ENCODE results near the gene ZC3H7A. TPM values are rescaled to one million over a fixed set of nuclear protein-coding genes. Genes with fewer than 3 reads are reported as not detected.
A peak's percentile ranks its signal among the peaks of the same experiment; 100 is the strongest.

Gene ZC3H7A
- total and polyA plus RNA-seq, 2 of the 13 experiments (the other 11 are each of a cell fraction or from before 2014, with no cell fraction given): 29.2 to 36.8 TPM

DNA sequence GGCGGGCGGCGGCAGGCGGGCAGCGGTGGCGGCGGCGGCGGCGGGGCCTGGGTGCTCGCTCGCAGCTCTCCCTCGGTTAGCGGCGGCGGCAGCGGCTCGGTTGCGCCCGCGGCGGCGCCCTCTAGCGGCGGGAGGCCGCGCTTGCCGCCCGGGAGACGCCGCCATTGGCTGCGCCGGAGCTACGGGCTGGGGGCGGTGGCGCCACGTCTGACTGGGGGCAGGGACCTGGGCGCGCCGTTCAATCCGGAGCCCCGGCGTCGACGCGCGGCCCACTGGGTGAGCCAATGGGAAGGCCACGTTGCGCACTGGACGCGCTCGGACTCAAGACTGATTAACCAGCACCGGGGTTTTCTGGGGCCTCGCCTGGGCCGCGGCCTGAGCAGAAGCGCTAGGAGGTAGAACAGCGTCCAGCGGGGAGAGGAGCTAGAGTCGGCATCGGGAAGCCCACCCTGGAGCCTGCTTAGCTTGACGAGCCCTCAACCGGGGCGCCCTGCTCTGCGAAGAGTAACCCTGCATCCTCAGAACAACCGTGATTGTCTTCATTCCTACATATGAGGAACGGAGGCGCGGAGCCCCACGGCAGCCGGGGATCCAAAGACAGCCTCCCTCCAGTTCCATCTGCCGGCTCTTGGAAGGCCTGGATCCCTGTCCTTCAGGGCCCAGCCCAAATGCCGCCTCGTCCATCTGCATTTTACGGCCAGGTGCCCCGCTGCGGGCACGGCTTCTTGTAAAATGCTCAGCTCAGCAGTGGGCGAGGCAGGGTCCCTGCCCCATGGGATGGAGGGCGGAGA lies at the start of gene ZC3H7A (continued):
- TF ChIP-seq, protein P1, sequence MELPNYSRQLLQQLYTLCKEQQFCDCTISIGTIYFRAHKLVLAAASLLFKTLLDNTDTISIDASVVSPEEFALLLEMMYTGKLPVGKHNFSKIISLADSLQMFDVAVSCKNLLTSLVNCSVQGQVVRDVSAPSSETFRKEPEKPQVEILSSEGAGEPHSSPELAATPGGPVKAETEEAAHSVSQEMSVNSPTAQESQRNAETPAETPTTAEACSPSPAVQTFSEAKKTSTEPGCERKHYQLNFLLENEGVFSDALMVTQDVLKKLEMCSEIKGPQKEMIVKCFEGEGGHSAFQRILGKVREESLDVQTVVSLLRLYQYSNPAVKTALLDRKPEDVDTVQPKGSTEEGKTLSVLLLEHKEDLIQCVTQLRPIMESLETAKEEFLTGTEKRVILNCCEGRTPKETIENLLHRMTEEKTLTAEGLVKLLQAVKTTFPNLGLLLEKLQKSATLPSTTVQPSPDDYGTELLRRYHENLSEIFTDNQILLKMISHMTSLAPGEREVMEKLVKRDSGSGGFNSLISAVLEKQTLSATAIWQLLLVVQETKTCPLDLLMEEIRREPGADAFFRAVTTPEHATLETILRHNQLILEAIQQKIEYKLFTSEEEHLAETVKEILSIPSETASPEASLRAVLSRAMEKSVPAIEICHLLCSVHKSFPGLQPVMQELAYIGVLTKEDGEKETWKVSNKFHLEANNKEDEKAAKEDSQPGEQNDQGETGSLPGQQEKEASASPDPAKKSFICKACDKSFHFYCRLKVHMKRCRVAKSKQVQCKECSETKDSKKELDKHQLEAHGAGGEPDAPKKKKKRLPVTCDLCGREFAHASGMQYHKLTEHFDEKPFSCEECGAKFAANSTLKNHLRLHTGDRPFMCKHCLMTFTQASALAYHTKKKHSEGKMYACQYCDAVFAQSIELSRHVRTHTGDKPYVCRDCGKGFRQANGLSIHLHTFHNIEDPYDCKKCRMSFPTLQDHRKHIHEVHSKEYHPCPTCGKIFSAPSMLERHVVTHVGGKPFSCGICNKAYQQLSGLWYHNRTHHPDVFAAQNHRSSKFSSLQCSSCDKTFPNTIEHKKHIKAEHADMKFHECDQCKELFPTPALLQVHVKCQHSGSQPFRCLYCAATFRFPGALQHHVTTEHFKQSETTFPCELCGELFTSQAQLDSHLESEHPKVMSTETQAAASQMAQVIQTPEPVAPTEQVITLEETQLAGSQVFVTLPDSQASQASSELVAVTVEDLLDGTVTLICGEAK (IDR thresholded peaks at IDR 0.05): no peak
- TF ChIP-seq, protein P1 (CRISPR knock-in tag; IDR thresholded peaks at IDR 0.05): peak; percentile 84
- peak; percentile 55; the same call in 1 of the 2 replicates for TF ChIP-seq RARA (CRISPR knock-in tag; IDR thresholded peaks at IDR 0.05)
- peak; percentile 91 for TF ChIP-seq E2F1 (CRISPR knock-in tag; IDR thresholded peaks at IDR 0.05)
- peak; percentile 93; the same call in 1 of the 2 replicates for TF ChIP-seq ZSCAN21 (CRISPR knock-in tag; IDR thresholded peaks at IDR 0.05; ENCODE audit: borderline replicate concordance)
- TF ChIP-seq CCDC6 (CRISPR knock-in tag; IDR thresholded peaks at IDR 0.05): peak; percentile 70; the same call in 1 of the 2 replicates
- no peak for TF ChIP-seq CCAR2 (optimal IDR thresholded peaks at IDR 0.05; ENCODE audit: low read depth, low read length)
- TF ChIP-seq SOX13 (IDR thresholded peaks at IDR 0.05): peak; percentile 60; the same call in 1 of the 2 replicates
- TF ChIP-seq SOX13 (CRISPR knock-in tag; conservative IDR thresholded peaks at IDR 0.05 in 1 of 2, IDR thresholded peaks at IDR 0.05 in 1 of 2): peak in 1 of 2 experiments; percentile 44; a peak in 1 of 4 replicates
- peak; percentile 94 for TF ChIP-seq JARID2 (CRISPR knock-in tag; IDR thresholded peaks at IDR 0.05; ENCODE audit: insufficient replicate concordance)
- TF ChIP-seq ZNF263 (CRISPR knock-in tag; IDR thresholded peaks at IDR 0.05): peak; percentile 77
- 0 out of 2 replicates have a peak, but pooled peaks have one; percentile 11 for TF ChIP-seq ZNF552 (CRISPR knock-in tag; IDR thresholded peaks at IDR 0.05; ENCODE audit: borderline replicate concordance)
- TF ChIP-seq ZIK1 (CRISPR knock-in tag; IDR thresholded peaks at IDR 0.05; ENCODE audit: borderline replicate concordance, low read depth): peak; percentile 93
- TF ChIP-seq ZNF543 (CRISPR knock-in tag; IDR thresholded peaks at IDR 0.05): peak; percentile 97
- no peak for TF ChIP-seq ZBTB3 (CRISPR knock-in tag; IDR thresholded peaks at IDR 0.05; ENCODE audit: borderline replicate concordance, low read depth)
- TF ChIP-seq ZNF230 (CRISPR knock-in tag; IDR thresholded peaks at IDR 0.05): peak; percentile 99

All from HepG2 (cell line).